ENCODE measurements around the gene MEIKIN.
A peak's percentile ranks its signal among the peaks of the same experiment; 100 is the strongest.

The MEIKIN gene

GRCh38 chr5:131945551-131946168 is at the start of gene MEIKIN:
MEIKIN (minus strand) TSS chr5:131945663; CDS start chr5:131945505, 158 bp downstream.
- no peak for DNase-seq

- DNase-seq = no peak
Observed at GRCh38 chr5:131994533-131995226, 49.2 kb upstream of the MEIKIN start.

GRCh38 chr5:131994090-131994489 is 48.6 kb upstream of the MEIKIN start:
- no peak for DNase-seq

- DNase-seq = no peak
Observed at GRCh38 chr5:131993676-131994075, 48.2 kb upstream of the MEIKIN start.

- no peak for DNase-seq
Observed at GRCh38 chr5:131992370-131992769, 46.9 kb upstream of the MEIKIN start.

- no peak for DNase-seq
Observed at GRCh38 chr5:131991593-131992324, 46.3 kb upstream of the MEIKIN start.

GRCh38 chr5:131990716-131991115 is 45.3 kb upstream of the MEIKIN start:
- DNase-seq = no peak

- no peak for DNase-seq
Observed at GRCh38 chr5:131988601-131989000, 43.1 kb upstream of the MEIKIN start.

- no peak for DNase-seq
Observed at GRCh38 chr5:131987251-131987650, 41.8 kb upstream of the MEIKIN start.

GRCh38 chr5:131986161-131986912 is 40.9 kb upstream of the MEIKIN start:
- peak in 2 of 14 donors; percentile 17 to 29 for DNase-seq

- DNase-seq = peak in 1 of 14 donors; percentile 20
Observed at GRCh38 chr5:131984956-131985665, 39.6 kb upstream of the MEIKIN start.

- DNase-seq = no peak
Observed at GRCh38 chr5:131983244-131983771, 37.8 kb upstream of the MEIKIN start.

GRCh38 chr5:131981516-131981915 is 36.1 kb upstream of the MEIKIN start:
- DNase-seq = no peak

GRCh38 chr5:131980696-131981095 is 35.2 kb upstream of the MEIKIN start:
- DNase-seq = no peak

- DNase-seq = peak in 4 of 14 donors; percentile 18 to 60 (median 42)
Observed at GRCh38 chr5:131979816-131980215, 34.4 kb upstream of the MEIKIN start.

- DNase-seq = peak in 1 of 14 donors; percentile 20
Observed at GRCh38 chr5:131977212-131977604, 31.7 kb upstream of the MEIKIN start.

GRCh38 chr5:131976414-131977211 is 31.1 kb upstream of the MEIKIN start:
- DNase-seq = peak in 1 of 14 donors; percentile 40

GRCh38 chr5:131974956-131975726 is 29.7 kb upstream of the MEIKIN start:
- DNase-seq = no peak

- no peak for DNase-seq
Observed at GRCh38 chr5:131974622-131974955, 29.1 kb upstream of the MEIKIN start.

GRCh38 chr5:131974016-131974415 is 28.6 kb upstream of the MEIKIN start:
- no peak for DNase-seq
